Chondrocyte (in vitro differentiated cells): Measurements from ENCODE around the gene ENC1. TPM values are rescaled to one million over a fixed set of nuclear protein-coding genes. Genes with fewer than 3 reads are reported as not detected.

Experiments
- DNase-seq: peaks from one replicate; pipeline ENCODE4 v3.0.0; 2021; ENCODE audit warnings: mixed read lengths, low spot score
- H3K27ac Mint-ChIP-seq: one replicate; pipeline ENCODE4 v1.8.0; 2021; ENCODE audit warnings: mild to moderate bottlenecking, moderate library complexity, mixed read lengths; ENCODE audit not compliant: unreplicated experiment
- H3K27me3 Mint-ChIP-seq: 2 replicates; pipeline ENCODE4 v1.8.0; 2021; ENCODE audit warnings: low read depth, mixed read lengths
- H3K36me3 Mint-ChIP-seq: 2 replicates; pipeline ENCODE4 v1.8.0; 2021; ENCODE audit warnings: low read depth, mixed read lengths
- H3K4me1 Mint-ChIP-seq: 2 replicates; pipeline ENCODE4 v1.8.0; 2021; ENCODE audit warnings: low read depth, mild to moderate bottlenecking, mixed read lengths
- H3K4me3 Mint-ChIP-seq: one replicate; pipeline ENCODE4 v1.8.0; 2021; ENCODE audit warnings: mild to moderate bottlenecking, moderate library complexity, mixed read lengths; ENCODE audit not compliant: unreplicated experiment
- H3K9me3 Mint-ChIP-seq: 2 replicates; pipeline ENCODE4 v1.8.0; 2021; ENCODE audit warnings: low read depth, mixed read lengths
- CTCF ChIP-seq: fragments of 200-600 bp; sonication (generic); IDR thresholded peaks from 2 replicates; pipeline ENCODE4 v1.5.0; 2021; ENCODE audit warnings: antibody characterized with exemption, mild to moderate bottlenecking, moderate library complexity
- total RNA-seq: library from RNA; stranded (reverse); gene quantifications from 3 replicates; pipeline ENCODE4 v1.2.1, GENCODE V29; 2021

Gene ENC1
- total RNA-seq, 1 donor from 2014 or later = 51.1 TPM

DNA sequence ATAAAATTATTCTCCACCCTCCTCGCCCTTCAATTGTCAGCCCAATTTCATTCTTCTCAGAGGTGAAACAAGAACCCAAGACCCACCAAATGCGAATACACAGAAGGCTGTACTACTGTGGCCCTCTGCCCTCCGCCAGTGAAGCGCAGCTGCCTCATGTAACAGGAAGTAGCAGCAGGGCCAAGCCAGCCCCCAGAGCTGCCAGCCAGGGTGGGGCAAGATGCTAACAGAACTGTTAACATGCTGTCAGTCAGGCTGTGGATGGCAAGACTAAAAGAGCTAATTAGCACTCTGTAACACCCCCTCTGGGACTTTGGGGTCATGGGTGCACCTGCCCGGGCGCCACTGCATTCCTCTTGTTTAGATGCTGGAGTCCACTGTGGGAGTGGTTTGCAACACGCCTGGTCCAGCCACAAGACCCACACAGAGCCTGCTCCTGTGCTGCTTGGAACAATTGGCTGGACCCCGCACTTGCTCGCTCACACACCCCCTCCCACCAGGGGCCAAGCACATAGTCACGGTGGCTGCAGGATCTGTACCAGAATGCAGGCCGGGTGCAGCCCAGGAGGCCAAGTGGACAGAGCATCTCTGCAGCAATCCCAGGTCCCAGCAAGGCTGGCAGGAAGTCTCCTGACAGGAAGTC is 30.0 kb upstream of the ENC1 start:
- no peak for TF ChIP-seq CTCF
- H3K4me3 Mint-ChIP-seq = no peak overlapping the region
- H3K27me3 Mint-ChIP-seq = peaks cover 5% of the 10 kb centered on the region
- no peak overlapping the region for H3K27ac Mint-ChIP-seq
- peaks cover 22% of the 10 kb centered on the region for H3K4me1 Mint-ChIP-seq
- DNase-seq = no peak
- no peaks in the 10 kb centered on the region for H3K9me3 Mint-ChIP-seq
- H3K36me3 Mint-ChIP-seq = no peaks in the 10 kb centered on the region

GRCh38 chr5:74669821-74670220 is 29.3 kb upstream of the ENC1 start:
- H3K27ac Mint-ChIP-seq = no peak overlapping the region
- TF ChIP-seq CTCF = no peak
- H3K36me3 Mint-ChIP-seq = no peaks in the 10 kb centered on the region
- peaks cover 25% of the 10 kb centered on the region for H3K4me1 Mint-ChIP-seq
- no peak for DNase-seq
- H3K4me3 Mint-ChIP-seq = no peak overlapping the region
- no peaks in the 10 kb centered on the region for H3K9me3 Mint-ChIP-seq
- H3K27me3 Mint-ChIP-seq = peaks cover 5% of the 10 kb centered on the region

DNA sequence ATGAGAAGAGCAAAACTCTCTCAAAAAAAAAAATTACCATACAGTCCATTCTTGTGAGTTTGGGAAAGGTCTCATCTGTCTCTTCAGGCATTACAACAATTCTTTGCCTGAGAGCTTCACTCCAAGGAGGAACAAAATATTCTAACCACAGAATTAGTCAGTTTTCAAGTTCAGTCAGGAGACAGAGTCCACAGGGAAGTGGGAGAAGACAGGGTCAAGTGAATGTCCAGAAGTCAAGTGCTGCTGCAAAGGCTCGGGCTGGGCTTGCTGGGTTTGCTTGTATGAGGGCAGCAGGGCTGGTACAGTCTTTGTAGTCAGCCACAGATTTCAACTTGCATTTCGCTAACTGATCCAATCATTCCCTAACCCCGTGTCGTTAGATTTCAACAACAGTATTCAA is 26.9 kb upstream of the ENC1 start:
- no peaks in the 10 kb centered on the region for H3K36me3 Mint-ChIP-seq
- no peak overlapping the region for H3K27ac Mint-ChIP-seq
- DNase-seq = no peak
- TF ChIP-seq CTCF = no peak
- H3K9me3 Mint-ChIP-seq = no peaks in the 10 kb centered on the region
- no peak overlapping the region for H3K4me3 Mint-ChIP-seq
- H3K4me1 Mint-ChIP-seq = peaks cover 11% of the 10 kb centered on the region
- peaks cover 5% of the 10 kb centered on the region for H3K27me3 Mint-ChIP-seq

- DNase-seq = no peak
- Mint-ChIP-seq H3K27ac (no peak overlapping the region), H3K4me3 (no peak overlapping the region), H3K9me3 (no peaks in the 10 kb centered on the region), H3K27me3 (no peaks in the 10 kb centered on the region), H3K4me1 (peaks cover 12% of the 10 kb centered on the region), H3K36me3 (no peaks in the 10 kb centered on the region)
- TF ChIP-seq CTCF = no peak
These were observed 25.3 kb upstream of the ENC1 start for GRCh38 chr5:74665816-74666215.

GRCh38 chr5:74665273-74665672 is 24.7 kb upstream of the ENC1 start:
- Mint-ChIP-seq H3K27me3 (no peaks in the 10 kb centered on the region), H3K27ac (no peak overlapping the region), H3K9me3 (no peaks in the 10 kb centered on the region), H3K4me3 (no peak overlapping the region), H3K36me3 (no peaks in the 10 kb centered on the region), H3K4me1 (peaks cover 17% of the 10 kb centered on the region)
- no peak for DNase-seq
- TF ChIP-seq CTCF = no peak
